ENCODE measurements around the gene TXNDC11. TPM values are rescaled to one million over a fixed set of nuclear protein-coding genes. Genes with fewer than 3 reads are reported as not detected.
"Not testable (repeated sequence)": the region's sequence is repeated elsewhere in the genome, so short reads cannot be mapped to it uniquely, and the experiment has no call there.

The TXNDC11 gene
- 30.2 TPM for polyA plus RNA-seq (2013, experiment 1 of 2; ENCODE audit: insufficient read length)
- 29.0 TPM for polyA plus RNA-seq (2013, experiment 2 of 2; ENCODE audit: insufficient read length)

GRCh38 chr16:11742536-11743307 is at the start of gene TXNDC11:
Gene TXNDC11 (minus strand): TSS chr16:11742857. CDS start chr16:11742730, 127 bp downstream.
- DNase-seq: peak; percentile 98

- no peak for DNase-seq
Observed at GRCh38 chr16:11791144-11791828, 48.6 kb upstream of the TXNDC11 start.

GRCh38 chr16:11788914-11789313 is 46.3 kb upstream of the TXNDC11 start:
- DNase-seq: no peak

- not testable (repeated sequence) for DNase-seq
Observed at GRCh38 chr16:11784980-11785599, 42.4 kb upstream of the TXNDC11 start.

- not testable (repeated sequence) for DNase-seq
Observed at GRCh38 chr16:11784381-11784780, 41.7 kb upstream of the TXNDC11 start.

- peak; percentile 59 for DNase-seq
Observed at GRCh38 chr16:11784038-11784369, 41.3 kb upstream of the TXNDC11 start.

GRCh38 chr16:11783319-11784037 is 40.8 kb upstream of the TXNDC11 start:
- DNase-seq: peak; percentile 54

- no peak for DNase-seq
Observed at GRCh38 chr16:11781773-11782172, 39.1 kb upstream of the TXNDC11 start.

GRCh38 chr16:11780991-11781680 is 38.5 kb upstream of the TXNDC11 start:
- no peak for DNase-seq

GRCh38 chr16:11779074-11779473 is 36.4 kb upstream of the TXNDC11 start:
- DNase-seq: no peak

GRCh38 chr16:11774065-11774626 is 31.5 kb upstream of the TXNDC11 start:
- no peak for DNase-seq

GRCh38 chr16:11768849-11769248 is 26.2 kb upstream of the TXNDC11 start:
- DNase-seq: no peak

- DNase-seq: no peak
Observed at GRCh38 chr16:11762431-11762830, 19.8 kb upstream of the TXNDC11 start.

GRCh38 chr16:11759997-11760396 is 17.3 kb upstream of the TXNDC11 start:
- DNase-seq: no peak

- no peak for DNase-seq
Observed at GRCh38 chr16:11759163-11759834, 16.6 kb upstream of the TXNDC11 start.

GRCh38 chr16:11757671-11758545 is 15.3 kb upstream of the TXNDC11 start:
- peak; percentile 20 for DNase-seq

GRCh38 chr16:11756248-11756647 is 13.6 kb upstream of the TXNDC11 start:
- DNase-seq: no peak

GRCh38 chr16:11755022-11755760 is 12.5 kb upstream of the TXNDC11 start:
- DNase-seq: no peak

GRCh38 chr16:11752856-11753255 is 10.2 kb upstream of the TXNDC11 start:
- no peak for DNase-seq

All from fibroblast of skin of scalp (primary cell).